Caki2 (cell line): ENCODE data around the gene PHC2. TPM values are rescaled to one million over a fixed set of nuclear protein-coding genes. Genes with fewer than 3 reads are reported as not detected.

Experiments
- DNase-seq: peaks from one replicate; pipeline ENCODE4 v3.0.0-alpha.2; 2015; ENCODE audit warnings: low read depth
- in situ Hi-C: cut with HindIII; loops from 2 replicates; pipeline ENCODE4 v1.10.0; 2016; ENCODE audit warnings: low sequenced_read_pairs, low pct_unique_long_range_greater_than_20kb, mixed read lengths
- total RNA-seq: library from RNA; depleted of rRNA; stranded (reverse); fragments of >200 nt; shearing (Covaris generic); gene quantifications from 2 replicates; pipeline ENCODE4 v1.2.3, GENCODE V29; 2014; ENCODE audit warnings: low replicate concordance; rRNA removed

Gene PHC2
- total RNA-seq, 1 experiment from 2014 or later = 82.5 TPM

DNA sequence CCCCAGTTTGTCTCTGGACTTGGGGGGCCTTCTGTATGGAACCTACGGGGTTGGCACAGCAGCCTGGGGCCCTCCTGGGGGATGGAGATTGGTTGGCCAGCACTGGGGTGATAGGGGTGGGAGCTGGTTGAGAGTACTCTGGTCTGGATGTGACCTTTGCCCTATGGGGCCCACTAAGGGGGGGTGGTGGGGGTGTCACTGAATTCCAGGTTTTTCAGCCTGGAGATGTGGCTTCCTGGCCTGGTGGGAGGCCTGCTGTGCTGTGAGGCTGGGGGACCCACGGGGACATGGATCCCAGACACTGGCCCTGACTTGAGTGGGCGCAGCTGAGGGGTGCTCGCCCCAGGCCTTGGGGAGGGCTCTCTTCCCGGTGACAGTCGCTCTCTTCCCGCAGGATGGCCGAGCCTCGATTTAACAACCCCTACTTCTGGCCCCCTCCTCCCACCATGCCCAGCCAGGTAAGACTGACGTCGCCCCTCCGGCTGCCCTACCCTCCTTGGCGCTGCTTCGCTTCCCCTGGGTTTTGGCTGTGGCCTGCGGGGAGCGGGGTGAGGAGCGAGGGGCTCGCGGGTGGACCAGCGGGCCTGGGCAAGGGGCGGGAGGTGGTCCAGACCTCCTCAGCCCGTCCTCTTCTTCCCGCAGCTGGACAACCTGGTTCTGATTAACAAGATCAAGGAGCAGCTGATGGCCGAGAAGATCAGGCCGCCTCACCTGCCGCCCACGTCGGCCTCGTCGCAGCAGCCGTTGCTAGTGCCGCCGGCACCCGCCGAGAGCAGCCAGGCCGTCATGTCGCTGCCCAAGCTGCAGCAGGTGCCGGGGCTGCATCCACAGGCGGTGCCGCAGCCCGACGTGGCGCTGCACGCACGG is 155.0 kb downstream of the PHC2 start:
- DNase-seq = no peak
- in situ Hi-C loops = no loop called here

DNA sequence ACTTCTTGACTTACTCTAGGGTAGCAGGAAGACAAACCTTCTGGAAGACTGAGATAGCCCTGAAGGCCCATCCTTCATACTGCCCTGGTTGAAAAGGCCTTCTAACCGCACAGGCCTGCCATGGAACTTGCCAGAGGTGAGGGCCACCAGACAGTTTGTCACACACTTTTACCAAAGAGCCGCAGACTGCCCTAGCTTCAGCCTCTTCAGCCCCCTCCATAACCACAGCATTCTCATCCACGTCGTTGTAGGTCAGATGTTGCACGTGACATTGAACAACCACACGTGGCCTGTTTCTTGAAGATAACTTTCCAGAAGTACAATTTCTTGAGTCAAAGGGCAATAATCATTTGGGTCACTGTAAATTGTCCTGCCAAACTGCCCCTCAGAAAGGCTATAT is 155.7 kb downstream of the PHC2 start:
- in situ Hi-C loops = no loop called here
- DNase-seq = no peak

DNA sequence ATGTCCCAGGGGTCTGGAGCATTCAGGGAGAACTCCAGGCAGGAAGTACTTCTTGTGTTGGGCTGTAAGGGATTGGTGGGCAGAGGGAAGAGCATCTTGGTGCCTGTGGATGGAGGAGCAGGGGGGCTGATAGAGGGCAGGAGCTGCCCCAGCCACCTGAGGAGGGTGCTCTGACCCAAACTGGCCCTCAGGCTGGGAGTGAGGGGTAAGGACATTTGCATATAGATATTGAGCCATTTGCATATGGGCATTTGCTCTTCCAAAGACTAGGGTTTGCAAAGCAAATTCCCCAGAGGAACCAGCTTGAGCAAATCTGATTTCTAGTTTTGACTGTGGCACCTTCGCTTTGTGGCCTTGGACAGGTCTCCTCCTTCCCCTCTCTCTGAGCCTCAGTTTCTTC is 156.4 kb downstream of the PHC2 start:
- no peak for DNase-seq
- in situ Hi-C loops = no loop called here

DNA sequence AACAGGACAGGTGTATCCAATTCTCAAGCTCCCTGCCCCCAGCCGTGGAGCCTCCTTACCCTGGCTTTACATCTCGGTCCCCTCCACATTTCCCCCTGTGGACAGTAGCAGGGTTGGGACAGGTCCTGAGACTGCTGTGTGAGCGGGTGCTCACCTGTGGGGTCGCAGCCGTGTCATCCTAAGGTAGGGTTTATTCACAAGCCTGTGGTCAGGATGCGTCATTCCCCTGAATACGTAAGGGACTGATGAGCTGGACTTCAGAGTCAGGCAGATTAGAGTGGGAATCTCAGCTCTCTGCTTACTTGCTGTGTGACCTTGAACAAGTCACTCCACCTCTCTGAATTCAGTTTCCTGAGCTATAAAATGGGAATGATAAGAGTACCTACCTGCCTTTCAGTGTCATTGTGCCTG is 156.9 kb downstream of the PHC2 start:
- no peak for DNase-seq
- in situ Hi-C loops = no loop called here

Other genes starting within 250 kb of the PHC2 start
- gene TRIM62, start 249.1 kb downstream of the PHC2 start, total RNA-seq = 0.03 and 2.6 TPM in 2 replicates
- gene ZNF362, start 174.6 kb downstream of the PHC2 start, total RNA-seq = 6.0 and 8.6 TPM in 2 replicates
- not detected in 2 replicates for gene A3GALT2, start 110.0 kb downstream of the PHC2 start, total RNA-seq
- 1.9 and 8.3 TPM in 2 replicates for gene ZSCAN20, start 41.5 kb upstream of the PHC2 start, total RNA-seq